ENCODE results near the gene SRRM3.

- TF ChIP-seq CTCF (IDR thresholded peaks at IDR 0.05; ENCODE audit: low read depth, low read length, poor library complexity, severe bottlenecking), result no peak
- no peak for TF ChIP-seq EZH2phosphoT487 (IDR thresholded peaks at IDR 0.05; ENCODE audit: borderline replicate concordance, low read length)
Measured at GRCh38 chr7:76292213-76292573, 90.5 kb downstream of the SRRM3 start.
